Measurements from ENCODE around the gene OXGR1.
"Not testable (repeated sequence)": the region's sequence is repeated elsewhere in the genome, so short reads cannot be mapped to it uniquely, and the experiment has no call there.

The OXGR1 gene

GRCh38 chr13:96994017-96994857 lies at the start of gene OXGR1:
OXGR1 (minus strand) TSS chr13:96994476; CDS start chr13:96987759, 6,717 bp downstream.
- DNase-seq (ENCODE audit: low read depth) = no peak
- TF ChIP-seq CTCF (IDR thresholded peaks at IDR 0.05; ENCODE audit: insufficient read depth, low read depth, low read length, missing control alignments) = no peak
- H3K4me3 ChIP-seq (ENCODE audit: low read length) = peak within 1 kb of the TSS; percentile 42

DNA sequence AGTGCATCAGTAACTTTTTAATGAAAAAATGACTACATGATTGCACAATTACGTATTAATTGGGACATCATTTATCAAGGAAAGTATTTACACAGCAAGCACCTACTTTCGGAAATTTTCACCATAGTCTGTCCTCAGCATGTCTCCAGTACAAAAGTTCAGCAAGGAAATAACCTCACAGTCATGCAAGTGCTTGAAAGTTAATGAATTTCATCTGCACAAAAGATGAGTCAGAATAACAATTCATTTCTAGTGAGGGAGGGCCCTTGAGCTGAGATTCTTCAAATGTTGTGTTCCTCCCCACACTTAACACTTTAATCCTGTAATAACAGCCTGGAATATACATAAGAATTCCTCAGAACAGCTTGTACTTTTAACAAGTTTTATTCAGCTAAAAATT lies 49.0 kb upstream of the OXGR1 start:
- H3K4me3 ChIP-seq (ENCODE audit: low read length) = no peak overlapping the region
- peak; percentile 19 for DNase-seq (ENCODE audit: low read depth)
- no peak for TF ChIP-seq CTCF (IDR thresholded peaks at IDR 0.05; ENCODE audit: insufficient read depth, low read depth, low read length, missing control alignments)

DNA sequence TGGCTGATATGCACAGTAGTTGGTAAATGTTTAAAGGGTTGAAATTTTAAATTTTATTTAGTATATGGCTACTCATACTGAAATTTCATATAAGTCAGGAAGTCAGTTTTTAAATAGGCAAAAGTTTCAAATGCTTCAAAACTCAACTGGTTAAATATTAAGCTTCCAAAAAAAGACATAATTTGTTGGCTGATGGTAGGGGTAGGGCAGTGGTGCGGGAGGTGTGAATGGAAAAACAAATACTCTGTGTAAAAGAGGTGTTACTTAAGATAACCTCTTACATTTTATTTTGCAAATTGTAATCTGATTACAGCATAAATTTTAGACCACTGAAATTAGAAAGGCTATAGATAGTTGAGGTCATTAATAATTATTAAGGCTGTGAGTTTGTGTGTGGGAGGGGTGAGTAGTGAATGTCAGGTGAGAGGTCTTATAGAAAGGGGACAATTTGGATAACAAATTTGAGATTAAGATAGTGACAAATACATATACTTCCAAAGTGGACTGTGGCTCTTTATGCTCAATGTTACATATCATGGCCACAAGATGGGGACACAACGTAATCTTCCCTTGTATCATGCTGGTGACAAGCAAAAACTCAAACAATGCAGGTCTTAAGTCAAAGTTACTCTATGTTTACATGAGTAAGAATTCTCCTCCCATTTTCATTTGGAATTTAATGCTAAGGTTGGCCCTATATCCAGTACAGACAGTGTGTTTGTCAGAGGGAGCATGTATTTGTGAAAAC lies 36.6 kb upstream of the OXGR1 start:
- peak; percentile 39 for TF ChIP-seq CTCF (IDR thresholded peaks at IDR 0.05; ENCODE audit: insufficient read depth, low read depth, low read length, missing control alignments)
- no peak overlapping the region for H3K4me3 ChIP-seq (ENCODE audit: low read length)
- DNase-seq (ENCODE audit: low read depth) = peak; percentile 46

DNA sequence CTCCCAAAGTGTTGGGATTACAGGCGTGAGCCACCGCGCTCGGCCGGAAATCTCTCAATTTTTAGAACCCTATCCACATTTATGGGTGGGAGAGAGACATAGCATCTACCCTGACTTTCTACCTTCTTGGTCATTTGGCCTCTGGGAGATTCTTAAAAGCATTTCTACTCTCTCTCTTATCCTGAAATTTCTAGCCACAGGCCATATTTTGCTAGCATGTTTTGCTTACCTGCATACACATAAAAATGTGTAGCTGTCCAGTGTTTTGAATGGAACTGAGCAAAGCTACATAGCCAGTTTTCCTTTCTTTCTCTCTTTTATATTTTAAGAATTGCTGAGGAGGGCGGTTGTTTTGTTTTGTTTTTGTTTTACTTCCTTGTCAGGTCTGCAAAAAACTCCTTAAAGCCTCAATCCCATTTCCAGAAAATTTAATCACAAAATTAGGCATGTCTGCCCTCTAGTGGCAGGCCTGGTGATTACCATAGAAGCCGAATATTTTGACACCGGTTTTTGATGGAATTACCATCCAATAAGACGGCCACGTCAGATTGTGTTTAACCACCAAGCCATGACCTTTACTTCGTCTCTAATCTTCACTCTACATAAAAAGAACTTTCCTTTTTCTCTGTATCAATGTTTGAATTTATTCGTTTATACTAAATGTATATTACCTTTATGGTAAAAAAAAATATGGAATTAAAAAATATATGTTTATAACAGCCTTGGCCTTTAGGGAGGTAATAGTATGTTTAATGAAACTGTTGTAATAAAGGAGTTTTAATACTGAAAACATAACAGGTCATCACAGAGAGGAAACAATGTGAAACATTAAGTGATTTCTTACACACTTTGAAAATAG lies 34.4 kb upstream of the OXGR1 start:
- H3K4me3 ChIP-seq (ENCODE audit: low read length) = no peak overlapping the region
- TF ChIP-seq CTCF (IDR thresholded peaks at IDR 0.05; ENCODE audit: insufficient read depth, low read depth, low read length, missing control alignments) = peak; percentile 83
- peak; percentile 46 for DNase-seq (ENCODE audit: low read depth)

- TF ChIP-seq CTCF (IDR thresholded peaks at IDR 0.05; ENCODE audit: insufficient read depth, low read depth, low read length, missing control alignments) = no peak
- H3K4me3 ChIP-seq (ENCODE audit: low read length) = no peak overlapping the region
- DNase-seq (ENCODE audit: low read depth) = no peak
Observed at GRCh38 chr13:97027162-97027554, 32.9 kb upstream of the OXGR1 start.

- no peak overlapping the region for H3K4me3 ChIP-seq (ENCODE audit: low read length)
- TF ChIP-seq CTCF (IDR thresholded peaks at IDR 0.05; ENCODE audit: insufficient read depth, low read depth, low read length, missing control alignments) = no peak
- no peak for DNase-seq (ENCODE audit: low read depth)
Observed at GRCh38 chr13:97026531-97027161, 32.4 kb upstream of the OXGR1 start.

GRCh38 chr13:97023812-97024211 lies 29.5 kb upstream of the OXGR1 start:
- not testable (repeated sequence) for DNase-seq (ENCODE audit: low read depth); H3K4me3 ChIP-seq (ENCODE audit: low read length)
